ENCODE data around the gene ELP2. TPM values are rescaled to one million over a fixed set of nuclear protein-coding genes. Genes with fewer than 3 reads are reported as not detected.

Gene ELP2
- total RNA-seq, 1 experiment from 2014 or later, result 137 TPM

DNA sequence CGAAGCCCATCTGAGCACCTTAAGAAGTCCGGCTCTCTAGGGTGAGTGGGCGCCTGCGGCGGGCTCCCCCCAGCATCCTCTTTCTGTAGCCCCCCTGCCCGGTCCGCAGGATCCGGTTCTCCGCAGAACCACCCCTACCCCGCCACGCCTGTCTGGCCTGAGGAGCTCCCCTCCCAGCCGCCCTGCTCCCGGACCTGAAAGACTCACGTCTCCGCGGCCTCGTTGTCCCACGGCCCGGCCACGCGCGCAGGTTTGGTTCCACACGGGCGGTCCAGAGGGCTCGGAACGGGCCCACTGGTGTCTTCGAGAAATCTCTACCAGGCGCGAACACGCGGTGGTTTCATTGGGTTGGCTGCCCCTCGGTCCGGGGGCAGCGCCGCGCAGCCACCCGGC, 796 bp upstream of the ELP2 start:
- Mint-ChIP-seq H3K27ac (peak overlapping the region in 1 of 3 experiments; percentile 70; a peak in 1 of 7 replicates), H3K27me3 (ENCODE audit: low read depth) (no peaks in the 10 kb centered on the region; the same call in 1 of the 2 replicates), H3K36me3 (ENCODE audit: insufficient read depth in 1 of 3, low read depth in 3 of 3) (peaks cover 7 to 38% (median 33%) of the 10 kb centered on the region in 3 experiments; a peak in 6 of 7 replicates), H3K4me1 (peaks cover 29 to 34% of the 10 kb centered on the region in 2 experiments), H3K4me3 (peak overlapping the region; percentile 95 to 96), H3K9me3 (no peaks in the 10 kb centered on the region; a peak in 1 of 5 replicates)
- Histone ChIP-seq H3K18ac (ENCODE audit: insufficient read length, low read depth, low read length) (peak overlapping the region; percentile 45), H3K79me2 (ENCODE audit: insufficient read depth, low read length) (peaks cover 33% of the 10 kb centered on the region), H4K5ac (ENCODE audit: insufficient read length, low read depth, low read length) (no peak overlapping the region), H2BK5ac (ENCODE audit: insufficient read length, low read length) (no peak overlapping the region), H2AK5ac (ENCODE audit: insufficient read length, low read length) (no peak overlapping the region), H3K14ac (ENCODE audit: insufficient read depth, low read length) (peak overlapping the region; percentile 63), H2BK20ac (ENCODE audit: low read depth, low read length, poor library complexity, severe bottlenecking) (no peak overlapping the region), H3K4ac (ENCODE audit: low read depth, low read length) (no peak overlapping the region), H3K27ac (ENCODE audit: insufficient read length, low read depth, low read length) (no peak overlapping the region), H2BK12ac (ENCODE audit: insufficient read length, low read depth, low read length) (no peak overlapping the region), H3T11ph (ENCODE audit: low read length) (no peak overlapping the region), H4K91ac (ENCODE audit: insufficient read length, low read depth, low read length) (no peak overlapping the region), H3K23ac (ENCODE audit: insufficient read length, low read depth, low read length) (no peak overlapping the region), H3K9ac (ENCODE audit: extremely low read depth, insufficient read length, low read length) (peak overlapping the region; percentile 60), H3K4me2 (ENCODE audit: insufficient read depth, insufficient read length, low read length) (peak overlapping the region; percentile 88), H3K27me3 (ENCODE audit: insufficient read depth, low read length) (no peaks in the 10 kb centered on the region), H4K8ac (replicated peaks; ENCODE audit: insufficient read length, low read depth, low read length) (no peak overlapping the region), H2AFZ (ENCODE audit: low read length) (no peak overlapping the region), H3K9me3 (ENCODE audit: control insufficient read depth, low read depth, low read length) (no peaks in the 10 kb centered on the region), H2BK120ac (ENCODE audit: low read depth, low read length, poor library complexity, severe bottlenecking) (no peak overlapping the region), H3K23me2 (ENCODE audit: insufficient read length, low read depth, low read length, poor library complexity, severe bottlenecking) (peaks cover 9% of the 10 kb centered on the region), H2BK15ac (ENCODE audit: low read depth, low read length) (no peak overlapping the region; the same call in 1 of the 2 replicates), H3K4me1 (ENCODE audit: insufficient read depth, low read length) (peaks cover 5% of the 10 kb centered on the region; the same call in 1 of the 2 replicates), H3K79me1 (ENCODE audit: insufficient read depth, low read depth, low read length, poor library complexity, severe bottlenecking) (peaks cover 4% of the 10 kb centered on the region), H4K20me1 (ENCODE audit: control insufficient read depth, insufficient read depth, insufficient read length) (no peaks in the 10 kb centered on the region), H3K56ac (ENCODE audit: insufficient read length, low read depth, low read length) (no peak overlapping the region)
- no peak for DNase-seq
- TF ChIP-seq, protein P1, sequence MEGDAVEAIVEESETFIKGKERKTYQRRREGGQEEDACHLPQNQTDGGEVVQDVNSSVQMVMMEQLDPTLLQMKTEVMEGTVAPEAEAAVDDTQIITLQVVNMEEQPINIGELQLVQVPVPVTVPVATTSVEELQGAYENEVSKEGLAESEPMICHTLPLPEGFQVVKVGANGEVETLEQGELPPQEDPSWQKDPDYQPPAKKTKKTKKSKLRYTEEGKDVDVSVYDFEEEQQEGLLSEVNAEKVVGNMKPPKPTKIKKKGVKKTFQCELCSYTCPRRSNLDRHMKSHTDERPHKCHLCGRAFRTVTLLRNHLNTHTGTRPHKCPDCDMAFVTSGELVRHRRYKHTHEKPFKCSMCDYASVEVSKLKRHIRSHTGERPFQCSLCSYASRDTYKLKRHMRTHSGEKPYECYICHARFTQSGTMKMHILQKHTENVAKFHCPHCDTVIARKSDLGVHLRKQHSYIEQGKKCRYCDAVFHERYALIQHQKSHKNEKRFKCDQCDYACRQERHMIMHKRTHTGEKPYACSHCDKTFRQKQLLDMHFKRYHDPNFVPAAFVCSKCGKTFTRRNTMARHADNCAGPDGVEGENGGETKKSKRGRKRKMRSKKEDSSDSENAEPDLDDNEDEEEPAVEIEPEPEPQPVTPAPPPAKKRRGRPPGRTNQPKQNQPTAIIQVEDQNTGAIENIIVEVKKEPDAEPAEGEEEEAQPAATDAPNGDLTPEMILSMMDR (conservative IDR thresholded peaks at IDR 0.05), result no peak
- no CpG with 5 or more reads among the region's 37 CpGs for WGBS (ENCODE audit: extremely low coverage, insufficient read length, low lambda C conversion rate)
